Neural cell (in vitro differentiated cells): ENCODE results near the gene ANKRD39. TPM values are rescaled to one million over a fixed set of nuclear protein-coding genes. Genes with fewer than 3 reads are reported as not detected.

Source experiments
- H2AFZ ChIP-seq: fragments of 200-600, 300-800 bp; sonication (generic), shearing (Covaris generic); 2 replicates; pipeline ENCODE4 v1.6.0; 2014; ENCODE audit warnings: low read depth, mild to moderate bottlenecking, antibody characterized with exemption, low read length, moderate library complexity
- H3F3A ChIP-seq: fragments of 200-600 bp; shearing (Covaris generic); 2 replicates; pipeline ENCODE4 v1.6.1; 2016; ENCODE audit warnings: mild to moderate bottlenecking, moderate library complexity, mixed read lengths, antibody characterized with exemption, low read length; ENCODE audit not compliant: insufficient read depth, poor library complexity, severe bottlenecking
- H3K27ac ChIP-seq: fragments of 200-600, 300-800 bp; sonication (generic), shearing (Covaris generic); 2 replicates; pipeline ENCODE4 v1.5.1; 2014; ENCODE audit warnings: mild to moderate bottlenecking, low read length, moderate library complexity
- H3K27me3 ChIP-seq: fragments of 300-800, 200-600 bp; sonication (generic), shearing (Covaris generic); 2 replicates; pipeline ENCODE4 v1.6.0; 2014; ENCODE audit warnings: mild to moderate bottlenecking, low read depth, low read length, moderate library complexity; ENCODE audit not compliant: insufficient read depth
- H3K36me3 ChIP-seq: fragments of 300-800, 200-600 bp; sonication (generic), shearing (Covaris generic); 2 replicates; pipeline ENCODE4 v1.5.1; 2014; ENCODE audit warnings: mild to moderate bottlenecking, antibody characterized with exemption, low read length, moderate library complexity; ENCODE audit not compliant: insufficient read depth
- H3K4me2 ChIP-seq: fragments of 300-800, 200-600 bp; sonication (generic), shearing (Covaris generic); 2 replicates; pipeline ENCODE4 v1.6.0; 2014; ENCODE audit warnings: mild to moderate bottlenecking, low read length
- H3K4me3 ChIP-seq: fragments of 300-800, 200-600 bp; sonication (generic), shearing (Covaris generic); 2 replicates; pipeline ENCODE4 v1.5.1; 2014; ENCODE audit warnings: mild to moderate bottlenecking, low read length, moderate library complexity
- H3K79me2 ChIP-seq: fragments of 200-600 bp; shearing (Covaris generic); replicated peaks from 2 replicates; pipeline ENCODE4 v1.6.0; 2014; ENCODE audit warnings: mild to moderate bottlenecking, low read length, moderate library complexity; ENCODE audit not compliant: insufficient read depth
- H3K9ac ChIP-seq: fragments of 300-800, 200-600 bp; sonication (generic), shearing (Covaris generic); 2 replicates; pipeline ENCODE4 v1.6.1; 2016; ENCODE audit warnings: mild to moderate bottlenecking, low read length, mixed read lengths
- H3K9me2 ChIP-seq: fragments of 200-600 bp; shearing (Covaris generic); 2 replicates; pipeline ENCODE4 v1.6.1; 2016; ENCODE audit warnings: mild to moderate bottlenecking, low read length, mixed read lengths; ENCODE audit not compliant: insufficient read depth
- H3K9me3 ChIP-seq: fragments of 200-600, 300-800 bp; sonication (generic), shearing (Covaris generic); 2 replicates; pipeline ENCODE4 v1.6.1; 2016; ENCODE audit warnings: mild to moderate bottlenecking, mixed run types, low read length, moderate library complexity, mixed read lengths
- H4K20me1 ChIP-seq: fragments of 200-600 bp; shearing (Covaris generic); 2 replicates; pipeline ENCODE4 v1.6.1; 2016; ENCODE audit warnings: mild to moderate bottlenecking, mixed run types; ENCODE audit not compliant: insufficient read depth
- EP300 ChIP-seq: fragments of 450-650 bp; conservative IDR thresholded peaks from 2 replicates; pipeline ENCODE4 v1.6.1; 2014; ENCODE audit warnings: antibody characterized with exemption, mild to moderate bottlenecking, moderate library complexity; ENCODE audit not compliant: poor library complexity, severe bottlenecking
- EZH2 ChIP-seq: fragments of 200-600, 300-800 bp; shearing (Covaris generic), sonication (generic); IDR thresholded peaks from 2 replicates; pipeline ENCODE4 v1.6.1; 2014; ENCODE audit warnings: antibody characterized with exemption, low read length, borderline replicate concordance, mild to moderate bottlenecking; ENCODE audit not compliant: insufficient read depth, poor library complexity, severe bottlenecking
- MXI1 ChIP-seq: fragments of 450-650 bp; conservative IDR thresholded peaks from 2 replicates; pipeline ENCODE4 v1.6.1; 2014; ENCODE audit warnings: antibody characterized with exemption, mild to moderate bottlenecking; ENCODE audit not compliant: poor library complexity, severe bottlenecking
- POLR2AphosphoS5 ChIP-seq: IDR thresholded peaks from 2 replicates; pipeline ENCODE4 v1.6.1; 2012
- RAD21 ChIP-seq: fragments of 450-650 bp; conservative IDR thresholded peaks from 2 replicates; pipeline ENCODE4 v1.6.1; 2014; ENCODE audit warnings: antibody characterized with exemption, mild to moderate bottlenecking, moderate library complexity
- SMC3 ChIP-seq: fragments of 450-650 bp; conservative IDR thresholded peaks from 2 replicates; pipeline ENCODE4 v1.6.1; 2014; ENCODE audit warnings: antibody characterized with exemption, mild to moderate bottlenecking, moderate library complexity; ENCODE audit not compliant: poor library complexity
- TAF1 ChIP-seq: IDR thresholded peaks from 2 replicates; pipeline ENCODE4 v1.6.1; 2012; ENCODE audit warnings: low read depth
- polyA plus RNA-seq: library from polyadenylated mRNA; depleted of rRNA; stranded (reverse); fragments of >200 nt; gene quantifications from 2 replicates; pipeline ENCODE4 v1.2.3, GENCODE V29; 2014
- small RNA-seq, 3 experiments: library from RNA; depleted of rRNA; stranded (forward); fragments of <200 nt; gene quantifications; one replicate each; pipeline ENCODE3, GENCODE V24; 2012
- TF ChIP-seq, protein P1 (sequence below): IDR thresholded peaks from 2 replicates; pipeline ENCODE4 v1.6.1; 2012; ENCODE audit warnings: borderline replicate concordance
- TF ChIP-seq, protein P2 (sequence below): fragments of 450-650 bp; IDR thresholded peaks from 2 replicates; pipeline ENCODE4 v1.5.1; 2014; ENCODE audit warnings: antibody characterized with exemption, mild to moderate bottlenecking, moderate library complexity; ENCODE audit not compliant: poor library complexity, severe bottlenecking

Gene ANKRD39
- polyA plus RNA-seq, 1 donor from 2014 or later: 30.7 TPM

DNA sequence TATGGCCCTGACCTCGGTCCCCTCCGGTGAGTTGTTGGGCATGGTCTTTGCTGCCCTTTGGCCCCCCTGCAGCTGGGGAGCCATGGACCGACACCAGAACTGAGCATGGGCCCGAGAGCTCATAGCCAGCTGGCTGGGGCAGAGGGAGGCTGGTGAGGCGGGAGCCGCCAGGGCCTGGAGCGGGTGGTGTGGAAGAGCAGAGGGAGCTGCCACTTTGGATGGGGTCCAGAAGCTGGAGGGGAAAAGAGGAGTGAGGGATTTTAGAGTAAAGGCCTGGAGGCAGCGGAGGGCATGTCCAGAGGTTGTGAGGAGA, 58.2 kb downstream of the ANKRD39 start:
- Histone ChIP-seq H2AFZ (no peak overlapping the region), H3K4me3 (no peak overlapping the region), H3K9ac (no peak overlapping the region), H3K9me3 (no peaks in the 10 kb centered on the region), H3K36me3 (no peaks in the 10 kb centered on the region), H3K27me3 (no peaks in the 10 kb centered on the region), H3F3A (no peaks in the 10 kb centered on the region), H4K20me1 (no peaks in the 10 kb centered on the region), H3K27ac (no peak overlapping the region), H3K9me2 (no peaks in the 10 kb centered on the region), H3K4me2 (no peak overlapping the region), H3K79me2 (no peaks in the 10 kb centered on the region)
- no peak for TF ChIP-seq RAD21
- no peak for TF ChIP-seq EZH2
- no peak for TF ChIP-seq TAF1
- TF ChIP-seq EP300: no peak
- TF ChIP-seq, protein P1, sequence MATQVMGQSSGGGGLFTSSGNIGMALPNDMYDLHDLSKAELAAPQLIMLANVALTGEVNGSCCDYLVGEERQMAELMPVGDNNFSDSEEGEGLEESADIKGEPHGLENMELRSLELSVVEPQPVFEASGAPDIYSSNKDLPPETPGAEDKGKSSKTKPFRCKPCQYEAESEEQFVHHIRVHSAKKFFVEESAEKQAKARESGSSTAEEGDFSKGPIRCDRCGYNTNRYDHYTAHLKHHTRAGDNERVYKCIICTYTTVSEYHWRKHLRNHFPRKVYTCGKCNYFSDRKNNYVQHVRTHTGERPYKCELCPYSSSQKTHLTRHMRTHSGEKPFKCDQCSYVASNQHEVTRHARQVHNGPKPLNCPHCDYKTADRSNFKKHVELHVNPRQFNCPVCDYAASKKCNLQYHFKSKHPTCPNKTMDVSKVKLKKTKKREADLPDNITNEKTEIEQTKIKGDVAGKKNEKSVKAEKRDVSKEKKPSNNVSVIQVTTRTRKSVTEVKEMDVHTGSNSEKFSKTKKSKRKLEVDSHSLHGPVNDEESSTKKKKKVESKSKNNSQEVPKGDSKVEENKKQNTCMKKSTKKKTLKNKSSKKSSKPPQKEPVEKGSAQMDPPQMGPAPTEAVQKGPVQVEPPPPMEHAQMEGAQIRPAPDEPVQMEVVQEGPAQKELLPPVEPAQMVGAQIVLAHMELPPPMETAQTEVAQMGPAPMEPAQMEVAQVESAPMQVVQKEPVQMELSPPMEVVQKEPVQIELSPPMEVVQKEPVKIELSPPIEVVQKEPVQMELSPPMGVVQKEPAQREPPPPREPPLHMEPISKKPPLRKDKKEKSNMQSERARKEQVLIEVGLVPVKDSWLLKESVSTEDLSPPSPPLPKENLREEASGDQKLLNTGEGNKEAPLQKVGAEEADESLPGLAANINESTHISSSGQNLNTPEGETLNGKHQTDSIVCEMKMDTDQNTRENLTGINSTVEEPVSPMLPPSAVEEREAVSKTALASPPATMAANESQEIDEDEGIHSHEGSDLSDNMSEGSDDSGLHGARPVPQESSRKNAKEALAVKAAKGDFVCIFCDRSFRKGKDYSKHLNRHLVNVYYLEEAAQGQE: no peak
- TF ChIP-seq MXI1: no peak
- TF ChIP-seq, protein P2, sequence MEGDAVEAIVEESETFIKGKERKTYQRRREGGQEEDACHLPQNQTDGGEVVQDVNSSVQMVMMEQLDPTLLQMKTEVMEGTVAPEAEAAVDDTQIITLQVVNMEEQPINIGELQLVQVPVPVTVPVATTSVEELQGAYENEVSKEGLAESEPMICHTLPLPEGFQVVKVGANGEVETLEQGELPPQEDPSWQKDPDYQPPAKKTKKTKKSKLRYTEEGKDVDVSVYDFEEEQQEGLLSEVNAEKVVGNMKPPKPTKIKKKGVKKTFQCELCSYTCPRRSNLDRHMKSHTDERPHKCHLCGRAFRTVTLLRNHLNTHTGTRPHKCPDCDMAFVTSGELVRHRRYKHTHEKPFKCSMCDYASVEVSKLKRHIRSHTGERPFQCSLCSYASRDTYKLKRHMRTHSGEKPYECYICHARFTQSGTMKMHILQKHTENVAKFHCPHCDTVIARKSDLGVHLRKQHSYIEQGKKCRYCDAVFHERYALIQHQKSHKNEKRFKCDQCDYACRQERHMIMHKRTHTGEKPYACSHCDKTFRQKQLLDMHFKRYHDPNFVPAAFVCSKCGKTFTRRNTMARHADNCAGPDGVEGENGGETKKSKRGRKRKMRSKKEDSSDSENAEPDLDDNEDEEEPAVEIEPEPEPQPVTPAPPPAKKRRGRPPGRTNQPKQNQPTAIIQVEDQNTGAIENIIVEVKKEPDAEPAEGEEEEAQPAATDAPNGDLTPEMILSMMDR: no peak
- TF ChIP-seq POLR2AphosphoS5: no peak
- no peak for TF ChIP-seq SMC3

DNA sequence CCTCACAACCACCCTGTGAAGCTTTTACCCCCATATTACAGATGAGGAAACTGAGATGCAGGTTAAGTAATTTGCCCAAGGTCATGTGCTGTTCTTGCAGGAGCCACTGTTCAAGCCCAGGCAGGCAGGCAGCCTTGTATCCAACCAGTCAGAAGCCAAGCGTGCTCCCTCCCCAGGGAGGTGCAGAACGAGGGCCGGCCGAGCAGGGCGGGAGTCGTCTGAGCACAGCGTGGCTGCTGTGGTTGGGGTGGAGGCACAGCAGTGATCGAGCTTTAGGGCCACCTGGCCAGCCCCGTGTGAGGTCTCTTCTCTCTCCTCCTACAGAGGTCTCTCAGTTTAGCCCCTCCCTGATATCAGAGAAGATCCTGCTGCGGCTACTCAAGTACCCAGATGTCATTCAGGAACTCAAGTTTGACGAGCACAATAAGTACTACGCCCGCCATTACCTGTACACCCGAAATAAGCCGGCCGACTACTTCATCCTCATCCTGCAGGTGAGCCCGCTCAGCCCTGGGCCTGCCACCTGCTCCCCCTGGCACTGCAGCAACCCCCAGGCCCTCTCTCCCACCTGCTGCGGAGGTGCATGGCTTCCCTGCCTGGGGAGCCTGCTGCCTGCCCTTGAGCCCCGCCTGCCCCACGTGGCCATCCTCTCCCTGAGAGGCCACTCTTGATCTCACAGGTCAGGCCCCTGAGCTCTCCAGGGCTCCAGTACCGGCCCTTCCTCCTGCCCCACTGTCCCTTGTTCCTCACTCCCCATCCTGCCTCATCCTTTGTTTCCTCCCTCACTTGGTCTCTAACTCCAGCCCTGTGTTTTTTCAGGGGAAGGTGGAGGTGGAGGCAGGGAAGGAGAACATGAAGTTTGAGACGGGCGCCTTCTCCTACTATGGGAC, 58.8 kb downstream of the ANKRD39 start:
- H3K4me3 ChIP-seq: no peak overlapping the region
- no peaks in the 10 kb centered on the region for H3K9me2 ChIP-seq
- H3K36me3 ChIP-seq: no peaks in the 10 kb centered on the region
- H3K9ac ChIP-seq: no peak overlapping the region
- H3F3A ChIP-seq: no peaks in the 10 kb centered on the region
- H3K4me2 ChIP-seq: no peak overlapping the region
- TF ChIP-seq POLR2AphosphoS5 (no peak), RAD21 (no peak), EP300 (no peak), MXI1 (no peak), SMC3 (no peak)
- TF ChIP-seq, protein P1: no peak
- no peak overlapping the region for H2AFZ ChIP-seq
- H3K9me3 ChIP-seq: no peaks in the 10 kb centered on the region
- H4K20me1 ChIP-seq: no peaks in the 10 kb centered on the region
- H3K27ac ChIP-seq: no peak overlapping the region
- no peaks in the 10 kb centered on the region for H3K79me2 ChIP-seq
- no peaks in the 10 kb centered on the region for H3K27me3 ChIP-seq

Small RNA genes lying within 50 kb of the gene (small RNA-seq; reads per million reads assigned to genes)
- 0 to 0.23 (median 0.08) reads per million in 3 experiments for gene MIR3127

Other genes starting within 250 kb of the ANKRD39 start
- 37.7 and 42.5 TPM in 2 replicates for gene KANSL3, start 219.7 kb downstream of the ANKRD39 start, polyA plus RNA-seq
- 0.28 and 0.30 TPM in 2 replicates for gene FER1L5, start 215.3 kb downstream of the ANKRD39 start, polyA plus RNA-seq
- 34.1 and 41.3 TPM in 2 replicates for gene LMAN2L, start 118.0 kb downstream of the ANKRD39 start, polyA plus RNA-seq
- gene CNNM4, start 97.1 kb downstream of the ANKRD39 start, polyA plus RNA-seq: 7.2 and 7.5 TPM in 2 replicates
- gene CNNM3, start 41.7 kb downstream of the ANKRD39 start, polyA plus RNA-seq: 9.5 and 9.6 TPM in 2 replicates
- gene ANKRD23, start 14.0 kb downstream of the ANKRD39 start, polyA plus RNA-seq: 12.1 and 17.7 TPM in 2 replicates
- 88.7 and 101 TPM in 2 replicates for gene SEMA4C, start 12.1 kb upstream of the ANKRD39 start, polyA plus RNA-seq
- 0.45 TPM in 1 of 2 replicates, not detected in the other for gene FAM178B, start 128.6 kb upstream of the ANKRD39 start, polyA plus RNA-seq
- gene FAHD2B, start 236.9 kb upstream of the ANKRD39 start, polyA plus RNA-seq: 17.3 and 23.8 TPM in 2 replicates